Panc1 (cell line): ENCODE results near the gene LDLRAD4. TPM values are rescaled to one million over a fixed set of nuclear protein-coding genes. Genes with fewer than 3 reads are reported as not detected.

Experiments used
- ATAC-seq: fragments of 200-7000 bp; cut with Tn5 transposase; 2 replicates; pipeline ENCODE4 v1.9.1; 2020; ENCODE audit warnings: mild to moderate bottlenecking, moderate library complexity
- BruUV-seq: library from RNA; stranded (reverse); fragments of 400-500 nt; replicated peaks from 2 replicates; lab custom pipeline; 2021; lab: Mats Ljungman, UMichigan
- CTCF ChIA-PET: fragments of 300-600 bp; sonication (Branson Sonifier 250); formaldehyde crosslinking; loops from one replicate; lab custom pipeline; 2022; ENCODE audit warnings: antibody characterized with exemption; lab: Charles Lee
- POLR2A ChIA-PET: fragments of 300-600 bp; sonication (Branson Sonifier 250); formaldehyde crosslinking; loops from one replicate; lab custom pipeline; 2022; ENCODE audit warnings: antibody characterized with exemption; lab: Charles Lee
- DNase-seq: peaks from one replicate; pipeline ENCODE4 v3.0.0-alpha.2; 2010; ENCODE audit warnings: low read depth, low spot score
- H3K27ac ChIP-seq: 2 replicates; pipeline ENCODE4 v1.5.1; 2011; ENCODE audit warnings: mild to moderate bottlenecking, low read length, inconsistent platforms
- H3K27me3 ChIP-seq: fragments of 200-500 bp; sonication (Bioruptor generic); 2 replicates; pipeline ENCODE4 v1.6.0; 2014; ENCODE audit warnings: low read length, inconsistent platforms; ENCODE audit not compliant: control insufficient read depth, insufficient read depth
- H3K36me3 ChIP-seq: fragments of 200-500 bp; sonication (Bioruptor generic); 2 replicates; pipeline ENCODE4 v1.5.1; 2014; ENCODE audit warnings: inconsistent platforms, mild to moderate bottlenecking, low read length, moderate library complexity; ENCODE audit not compliant: control insufficient read depth, insufficient read depth
- H3K4me1 ChIP-seq: 2 replicates; pipeline ENCODE4 v1.5.1; 2011; ENCODE audit warnings: inconsistent platforms, mild to moderate bottlenecking, low read length, moderate library complexity; ENCODE audit not compliant: control insufficient read depth, insufficient read depth
- H3K4me3 ChIP-seq, 2 experiments: 2 replicates each; pipeline ENCODE4 v1.5.1; 2011 to 2012; ENCODE audit warnings: low read depth in 2 of 2, low read length in 2 of 2, mild to moderate bottlenecking in 2 of 2, inconsistent platforms in 1 of 2, moderate library complexity in 1 of 2
- H3K9me3 ChIP-seq: fragments of 200-500 bp; sonication (Bioruptor generic); 2 replicates; pipeline ENCODE4 v1.5.1; 2014; ENCODE audit warnings: low read depth, mild to moderate bottlenecking, inconsistent platforms, low read length, moderate library complexity; ENCODE audit not compliant: control insufficient read depth, insufficient read depth
- CTCF ChIP-seq: fragments of 450-650 bp; IDR thresholded peaks from 2 replicates; pipeline ENCODE4 v1.5.1; 2017; ENCODE audit warnings: mild to moderate bottlenecking
- POLR2AphosphoS5 ChIP-seq: IDR thresholded peaks from 2 replicates; pipeline ENCODE4 v1.6.1; 2012; ENCODE audit warnings: mild to moderate bottlenecking, low read depth, low read length, moderate library complexity
- REST ChIP-seq, 2 experiments: IDR thresholded peaks; 2 replicates each; pipeline ENCODE4 v1.6.1; 2011 to 2012; ENCODE audit warnings: low read depth in 2 of 2, control low read depth in 1 of 2, low read length in 1 of 2, mild to moderate bottlenecking in 1 of 2, moderate library complexity in 1 of 2; ENCODE audit not compliant: insufficient read depth in 1 of 2
- SIN3A ChIP-seq: IDR thresholded peaks from 2 replicates; pipeline ENCODE4 v1.6.1; 2012; ENCODE audit warnings: low read depth, mild to moderate bottlenecking, low read length, moderate library complexity, borderline replicate concordance; ENCODE audit not compliant: insufficient read depth
- TCF7L2 ChIP-seq: IDR thresholded peaks from 2 replicates; pipeline ENCODE4 v1.6.1; 2011; ENCODE audit warnings: mild to moderate bottlenecking, low read depth, low read length, inconsistent platforms
- in situ Hi-C: cut with HindIII; loops from 2 replicates; pipeline ENCODE4 v1.10.0; 2016; ENCODE audit warnings: low sequenced_read_pairs, low pct_unique_long_range_greater_than_20kb
- intact Hi-C: fragments of 100-400 bp; cut with micrococcal nuclease; formaldehyde crosslinking; loops from one replicate; pipeline ENCODE4 v1.10.0; 2022; ENCODE audit not compliant: unreplicated experiment
- total RNA-seq: library from RNA; stranded (reverse); gene quantifications from one replicate; pipeline ENCODE4 v1.2.1, GENCODE V29; 2021; ENCODE audit not compliant: unreplicated experiment

Gene LDLRAD4
- total RNA-seq, 1 experiment from 2014 or later, result 0.28 TPM

GRCh38 chr18:13236411-13236810, 17.9 kb downstream of the LDLRAD4 start:
- no peak overlapping the region for H3K4me3 ChIP-seq
- CTCF ChIA-PET, result no interaction called here
- H3K9me3 ChIP-seq, result no peaks in the 10 kb centered on the region
- no peak overlapping the region for H3K27ac ChIP-seq
- intact Hi-C loops (no loop called here), in situ Hi-C loops (no loop called here)
- ATAC-seq, result no peak
- no TSS peak for BruUV-seq
- H3K4me1 ChIP-seq, result no peaks in the 10 kb centered on the region
- DNase-seq, result no peak
- H3K27me3 ChIP-seq, result no peaks in the 10 kb centered on the region; the same call in 1 of the 2 replicates
- POLR2A ChIA-PET, result no interaction called here
- no peak for TF ChIP-seq CTCF
- TF ChIP-seq SIN3A, result no peak
- TF ChIP-seq TCF7L2, result no peak
- no peak for TF ChIP-seq POLR2AphosphoS5
- no peak for TF ChIP-seq REST (IDR thresholded peaks at IDR 0.05; ENCODE audit: insufficient read depth in 1 of 2, low read depth in 2 of 2, low read length in 1 of 2)
- H3K36me3 ChIP-seq, result no peaks in the 10 kb centered on the region

- H3K36me3 ChIP-seq, result no peaks in the 10 kb centered on the region
- ATAC-seq, result no peak
- H3K27me3 ChIP-seq, result no peaks in the 10 kb centered on the region; the same call in 1 of the 2 replicates
- POLR2A ChIA-PET, result no interaction called here
- no peak overlapping the region for H3K4me3 ChIP-seq
- no peaks in the 10 kb centered on the region for H3K4me1 ChIP-seq
- intact Hi-C loops, result no loop called here
- H3K27ac ChIP-seq, result no peak overlapping the region
- no peaks in the 10 kb centered on the region for H3K9me3 ChIP-seq
- no TSS peak for BruUV-seq
- in situ Hi-C loops, result no loop called here
- TF ChIP-seq REST (IDR thresholded peaks at IDR 0.05; ENCODE audit: insufficient read depth in 1 of 2, low read depth in 2 of 2, low read length in 1 of 2) (no peak), SIN3A (no peak), TCF7L2 (no peak), POLR2AphosphoS5 (no peak), CTCF (no peak)
- DNase-seq, result no peak
- CTCF ChIA-PET, result no interaction called here
Measured at GRCh38 chr18:13237073-13237472, 18.5 kb downstream of the LDLRAD4 start.
